WI38 (cell line): ENCODE data around the gene CFAP53.

Experiments used
- H3K4me3 ChIP-seq: 2 replicates; pipeline ENCODE4 v1.5.1; 2011; ENCODE audit warnings: low read depth, mild to moderate bottlenecking, control low read depth, low read length
- TF ChIP-seq, protein P1 (sequence below): IDR thresholded peaks from 2 replicates; pipeline ENCODE4 v1.5.1; 2012; ENCODE audit warnings: low read depth, mild to moderate bottlenecking, control low read depth, low read length

The CFAP53 gene, protein sequence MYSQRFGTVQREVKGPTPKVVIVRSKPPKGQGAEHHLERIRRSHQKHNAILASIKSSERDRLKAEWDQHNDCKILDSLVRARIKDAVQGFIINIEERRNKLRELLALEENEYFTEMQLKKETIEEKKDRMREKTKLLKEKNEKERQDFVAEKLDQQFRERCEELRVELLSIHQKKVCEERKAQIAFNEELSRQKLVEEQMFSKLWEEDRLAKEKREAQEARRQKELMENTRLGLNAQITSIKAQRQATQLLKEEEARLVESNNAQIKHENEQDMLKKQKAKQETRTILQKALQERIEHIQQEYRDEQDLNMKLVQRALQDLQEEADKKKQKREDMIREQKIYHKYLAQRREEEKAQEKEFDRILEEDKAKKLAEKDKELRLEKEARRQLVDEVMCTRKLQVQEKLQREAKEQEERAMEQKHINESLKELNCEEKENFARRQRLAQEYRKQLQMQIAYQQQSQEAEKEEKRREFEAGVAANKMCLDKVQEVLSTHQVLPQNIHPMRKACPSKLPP

DNA sequence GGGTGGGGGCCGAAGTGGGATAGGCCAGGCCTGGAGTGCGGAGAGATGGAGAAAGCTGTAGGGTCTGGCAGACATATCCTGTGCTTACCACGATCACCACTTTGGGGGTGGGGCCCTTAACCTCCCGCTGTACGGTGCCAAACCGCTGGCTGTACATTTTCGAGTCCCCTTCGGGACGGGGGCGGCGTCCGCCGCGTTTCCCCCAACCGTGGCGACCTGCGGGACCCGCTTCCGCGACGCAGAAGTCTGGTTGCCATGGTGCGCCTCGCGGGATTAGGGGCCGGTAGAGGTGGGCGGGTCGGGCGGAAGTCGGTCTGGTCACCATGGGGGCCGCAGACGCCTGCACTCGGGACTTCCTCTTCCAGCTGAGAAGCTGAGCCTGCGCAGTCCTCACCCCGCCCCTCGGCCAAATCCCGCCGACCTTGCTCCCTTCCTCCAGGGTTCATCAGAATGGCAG lies at the start of gene CFAP53:
Gene CFAP53, minus strand, starts transcription at position 248 of the 457 bp plus-strand sequence. Its CDS starts 91 bp downstream, at position 157.
- peak within 1 kb of the TSS; percentile 73 for H3K4me3 ChIP-seq
- TF ChIP-seq, protein P1, sequence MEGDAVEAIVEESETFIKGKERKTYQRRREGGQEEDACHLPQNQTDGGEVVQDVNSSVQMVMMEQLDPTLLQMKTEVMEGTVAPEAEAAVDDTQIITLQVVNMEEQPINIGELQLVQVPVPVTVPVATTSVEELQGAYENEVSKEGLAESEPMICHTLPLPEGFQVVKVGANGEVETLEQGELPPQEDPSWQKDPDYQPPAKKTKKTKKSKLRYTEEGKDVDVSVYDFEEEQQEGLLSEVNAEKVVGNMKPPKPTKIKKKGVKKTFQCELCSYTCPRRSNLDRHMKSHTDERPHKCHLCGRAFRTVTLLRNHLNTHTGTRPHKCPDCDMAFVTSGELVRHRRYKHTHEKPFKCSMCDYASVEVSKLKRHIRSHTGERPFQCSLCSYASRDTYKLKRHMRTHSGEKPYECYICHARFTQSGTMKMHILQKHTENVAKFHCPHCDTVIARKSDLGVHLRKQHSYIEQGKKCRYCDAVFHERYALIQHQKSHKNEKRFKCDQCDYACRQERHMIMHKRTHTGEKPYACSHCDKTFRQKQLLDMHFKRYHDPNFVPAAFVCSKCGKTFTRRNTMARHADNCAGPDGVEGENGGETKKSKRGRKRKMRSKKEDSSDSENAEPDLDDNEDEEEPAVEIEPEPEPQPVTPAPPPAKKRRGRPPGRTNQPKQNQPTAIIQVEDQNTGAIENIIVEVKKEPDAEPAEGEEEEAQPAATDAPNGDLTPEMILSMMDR = no peak

DNA sequence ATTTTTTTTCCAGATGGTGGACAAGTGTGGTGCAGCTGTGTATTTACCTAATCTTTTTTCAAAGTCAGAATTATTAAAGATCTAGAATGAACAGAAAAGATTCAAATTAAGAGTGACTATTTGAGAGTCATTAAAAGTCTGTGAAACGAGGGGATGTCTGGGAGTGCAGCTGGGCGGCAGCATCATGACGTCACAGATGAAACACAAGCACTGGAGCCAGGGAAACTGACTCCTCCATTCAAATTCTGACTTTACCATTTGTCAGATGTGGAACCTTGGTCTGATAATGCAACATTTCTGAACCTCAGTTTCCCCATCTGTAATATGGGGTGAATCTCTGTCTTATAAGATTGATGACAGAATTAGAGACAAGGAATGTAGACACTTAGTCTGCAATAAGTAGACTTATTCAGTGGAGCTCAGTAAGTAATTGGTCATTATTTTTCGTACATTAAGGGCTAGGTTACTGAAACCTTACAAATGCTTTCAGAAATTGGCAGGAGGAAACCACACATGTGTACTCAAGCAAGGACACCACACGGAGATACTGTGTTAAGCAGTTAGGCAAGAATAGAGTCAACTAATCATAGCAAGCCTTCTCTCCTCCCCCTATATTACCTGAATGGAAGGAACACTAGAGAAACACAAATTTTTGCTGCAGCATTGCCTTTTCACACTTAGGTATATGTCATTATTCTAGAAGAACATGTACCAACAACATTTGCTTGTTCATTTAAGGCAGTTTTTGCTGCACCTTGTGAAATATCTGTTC lies 49.0 kb upstream of the CFAP53 start:
- TF ChIP-seq, protein P1 = no peak
- H3K4me3 ChIP-seq = no peak overlapping the region

DNA sequence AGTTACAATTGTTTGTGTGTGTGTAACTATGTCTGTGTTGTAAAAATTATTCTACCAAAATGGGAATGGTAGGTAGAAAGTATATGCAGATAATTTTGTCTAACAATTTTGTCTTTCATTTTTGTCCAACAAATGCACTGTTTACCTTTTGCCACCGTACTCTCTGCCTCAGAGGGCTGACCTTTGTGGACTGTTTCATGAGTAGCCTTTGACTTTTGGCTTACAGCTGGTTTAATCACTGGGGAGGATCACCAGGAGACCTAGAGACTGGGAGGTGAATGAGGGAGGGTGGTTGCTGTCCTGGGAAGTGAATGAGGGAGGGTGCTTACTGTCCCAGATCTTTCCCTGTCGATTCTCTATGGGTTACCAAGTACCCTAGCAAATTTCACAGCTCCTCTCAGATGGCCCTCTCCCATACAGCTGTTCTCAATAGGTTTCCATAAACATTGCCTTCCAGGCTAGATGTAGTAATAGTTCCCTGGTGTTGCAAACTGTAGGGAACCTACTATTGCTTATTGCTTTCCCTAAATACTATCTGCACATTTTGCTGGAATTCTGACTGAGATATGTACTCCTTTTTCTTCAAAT lies 47.7 kb upstream of the CFAP53 start:
- TF ChIP-seq, protein P1 = no peak
- H3K4me3 ChIP-seq = no peak overlapping the region

DNA sequence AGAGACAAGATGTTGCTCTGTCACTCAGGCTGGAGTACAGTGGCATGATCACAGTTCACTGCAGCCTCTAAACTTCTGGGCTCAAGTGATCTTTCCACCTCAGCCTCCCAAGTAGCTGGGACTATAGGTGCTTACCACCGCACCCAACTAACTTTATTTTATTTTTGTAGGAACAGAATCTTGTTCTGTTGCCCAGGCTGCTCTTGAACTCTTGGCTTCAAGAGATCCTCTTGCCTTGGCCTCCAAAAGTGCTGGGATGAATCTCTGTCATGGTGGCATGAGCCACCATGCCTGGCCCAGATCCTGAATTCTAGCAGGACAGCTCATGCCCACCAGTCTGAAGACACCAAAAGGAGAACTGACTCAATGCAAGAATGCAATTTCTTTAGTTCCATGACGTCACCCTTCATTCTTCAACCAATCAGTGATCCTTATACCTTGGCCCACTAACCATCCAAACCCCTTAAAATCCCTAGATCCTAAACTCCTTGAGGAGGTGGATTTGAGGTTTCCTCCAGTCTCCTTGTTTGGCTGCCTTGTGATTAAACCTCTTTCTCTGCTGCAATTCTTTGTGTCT lies 46.8 kb upstream of the CFAP53 start:
- TF ChIP-seq, protein P1 = no peak
- H3K4me3 ChIP-seq = no peak overlapping the region

DNA sequence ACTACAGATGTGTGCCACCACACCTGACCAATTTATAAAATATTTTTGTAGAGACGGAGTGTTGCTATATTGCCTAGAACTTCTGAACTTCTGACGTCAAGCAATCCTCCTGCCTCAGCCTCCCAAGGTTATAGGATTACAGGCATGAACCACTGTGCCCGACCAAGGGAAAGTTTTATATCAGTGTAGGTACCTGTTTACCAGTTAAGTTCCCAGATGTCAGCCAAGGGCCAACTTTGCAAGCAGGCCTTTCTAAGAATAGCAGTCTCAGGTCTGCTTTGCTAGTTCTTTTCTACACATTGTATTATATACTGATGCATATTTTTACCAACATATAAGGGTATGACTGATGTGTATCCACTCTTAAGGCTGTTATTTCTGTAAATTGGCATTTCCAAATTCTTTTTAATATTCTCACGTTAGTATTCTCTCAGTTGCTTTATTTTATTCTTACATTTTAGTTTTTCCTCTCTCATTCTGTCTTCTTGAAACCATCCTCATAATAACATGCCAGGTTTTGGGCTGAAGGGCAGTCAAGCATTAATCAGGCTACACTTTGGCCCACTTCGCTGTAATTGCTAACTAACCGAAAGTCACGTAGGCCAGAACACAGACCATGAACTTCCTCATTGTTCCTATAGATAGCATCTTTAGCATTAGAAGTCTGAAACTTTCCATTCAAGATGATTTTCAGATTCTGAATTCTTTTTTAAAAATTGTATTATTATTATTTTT lies 46.2 kb upstream of the CFAP53 start:
- no peak overlapping the region for H3K4me3 ChIP-seq
- TF ChIP-seq, protein P1 = no peak

DNA sequence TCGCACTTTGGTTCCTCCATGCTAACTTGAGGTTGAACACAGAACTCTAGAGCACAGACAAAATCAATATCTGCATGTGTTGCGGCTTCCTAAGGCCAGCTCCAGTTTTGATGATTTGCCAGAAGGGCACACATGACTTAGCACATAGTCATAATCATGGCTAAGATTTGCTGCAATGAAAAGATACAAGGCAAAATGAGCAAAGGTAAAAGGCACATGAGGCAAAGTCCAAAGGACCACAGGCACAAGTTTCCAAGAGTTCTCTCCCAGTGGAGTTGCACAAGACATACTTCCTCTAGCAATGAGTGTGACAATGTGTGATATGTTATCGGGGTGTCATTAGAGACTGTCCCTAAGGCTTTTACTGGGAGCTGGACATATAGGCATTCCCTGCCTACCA lies 45.4 kb upstream of the CFAP53 start:
- TF ChIP-seq, protein P1 = no peak
- H3K4me3 ChIP-seq = no peak overlapping the region
